H9 (cell line): ENCODE data around the gene PREX1. TPM values are rescaled to one million over a fixed set of nuclear protein-coding genes. Genes with fewer than 3 reads are reported as not detected.

Experiments used
- DNase-seq: peaks from one replicate; pipeline ENCODE4 v3.0.0-alpha.2; 2017
- H2AFZ ChIP-seq: one replicate; pipeline ENCODE4 v1.6.1; 2013; ENCODE audit warnings: mild to moderate bottlenecking, low read length, control low read depth, moderate library complexity
- H2AK5ac ChIP-seq: 2 replicates; pipeline ENCODE4 v1.6.1; 2013; ENCODE audit warnings: low read length, control low read depth, mixed read lengths; ENCODE audit not compliant: insufficient read length
- H2BK120ac ChIP-seq: one replicate; pipeline ENCODE4 v1.6.1; 2013; ENCODE audit warnings: low read depth, mild to moderate bottlenecking, low read length, control low read depth, inconsistent platforms; ENCODE audit not compliant: poor library complexity, severe bottlenecking
- H2BK12ac ChIP-seq: 2 replicates; pipeline ENCODE4 v1.6.1; 2013; ENCODE audit warnings: low read length, control low read depth, mixed read lengths, low read depth; ENCODE audit not compliant: insufficient read length
- H2BK15ac ChIP-seq: 2 replicates; pipeline ENCODE4 v1.6.1; 2013; ENCODE audit warnings: low read depth, low read length, control low read depth
- H2BK20ac ChIP-seq: one replicate; pipeline ENCODE4 v1.6.1; 2013; ENCODE audit warnings: low read depth, mild to moderate bottlenecking, low read length, control low read depth, inconsistent platforms; ENCODE audit not compliant: poor library complexity, severe bottlenecking
- H2BK5ac ChIP-seq: 2 replicates; pipeline ENCODE4 v1.6.1; 2013; ENCODE audit warnings: low read length, control low read depth, mixed read lengths; ENCODE audit not compliant: insufficient read length
- H3K14ac ChIP-seq: 2 replicates; pipeline ENCODE4 v1.6.1; 2013; ENCODE audit warnings: low read length, control low read depth; ENCODE audit not compliant: insufficient read depth
- H3K18ac ChIP-seq: 2 replicates; pipeline ENCODE4 v1.6.1; 2013; ENCODE audit warnings: low read depth, mild to moderate bottlenecking, mixed read lengths, low read length, control low read depth; ENCODE audit not compliant: insufficient read length
- H3K23ac ChIP-seq: 2 replicates; pipeline ENCODE4 v1.6.1; 2013; ENCODE audit warnings: low read length, control low read depth, mixed read lengths, low read depth; ENCODE audit not compliant: insufficient read length
- H3K23me2 ChIP-seq: 2 replicates; pipeline ENCODE4 v1.6.1; 2013; ENCODE audit warnings: low read depth, mild to moderate bottlenecking, mixed read lengths, low read length, control low read depth; ENCODE audit not compliant: insufficient read length, poor library complexity, severe bottlenecking
- H3K27ac ChIP-seq: 2 replicates; pipeline ENCODE4 v1.5.1; 2013; ENCODE audit warnings: low read length, control low read depth, mixed read lengths, low read depth; ENCODE audit not compliant: insufficient read length
- H3K27me3 ChIP-seq: 2 replicates; pipeline ENCODE4 v1.6.1; 2013; ENCODE audit warnings: low read length, control low read depth, inconsistent platforms; ENCODE audit not compliant: insufficient read depth
- H3K4ac ChIP-seq: 2 replicates; pipeline ENCODE4 v1.6.1; 2013; ENCODE audit warnings: low read depth, mild to moderate bottlenecking, control low read depth, inconsistent platforms, low read length, moderate library complexity
- H3K4me1 ChIP-seq: 2 replicates; pipeline ENCODE4 v1.6.1; 2013; ENCODE audit warnings: low read length, control low read depth, inconsistent platforms; ENCODE audit not compliant: insufficient read depth
- H3K4me2 ChIP-seq: 2 replicates; pipeline ENCODE4 v1.6.1; 2013; ENCODE audit warnings: low read length, control low read depth, mixed read lengths; ENCODE audit not compliant: insufficient read length, insufficient read depth
- H3K56ac ChIP-seq: 2 replicates; pipeline ENCODE4 v1.6.1; 2013; ENCODE audit warnings: low read depth, mild to moderate bottlenecking, mixed read lengths, low read length, control low read depth; ENCODE audit not compliant: insufficient read length
- H3K79me1 ChIP-seq: 2 replicates; pipeline ENCODE4 v1.6.1; 2013; ENCODE audit warnings: low read depth, mild to moderate bottlenecking, moderate library complexity, low read length, control low read depth, inconsistent platforms; ENCODE audit not compliant: insufficient read depth, poor library complexity, severe bottlenecking
- H3K79me2 ChIP-seq: 2 replicates; pipeline ENCODE4 v1.6.1; 2013; ENCODE audit warnings: low read length, control low read depth, inconsistent platforms; ENCODE audit not compliant: insufficient read depth
- H3K9ac ChIP-seq: 2 replicates; pipeline ENCODE4 v1.6.1; 2013; ENCODE audit warnings: low read length, control low read depth, mixed read lengths; ENCODE audit not compliant: insufficient read length; ENCODE audit errors: extremely low read depth
- H3K9me3 ChIP-seq: one replicate; pipeline ENCODE4 v1.6.1; 2013; ENCODE audit warnings: low read depth, low read length, inconsistent platforms; ENCODE audit not compliant: control insufficient read depth
- H3T11ph ChIP-seq: one replicate; pipeline ENCODE4 v1.6.1; 2013; ENCODE audit warnings: mild to moderate bottlenecking, low read length, control low read depth, inconsistent platforms
- H4K20me1 ChIP-seq: one replicate; pipeline ENCODE4 v1.6.1; 2013; ENCODE audit not compliant: control insufficient read depth, insufficient read length, insufficient read depth
- H4K5ac ChIP-seq: 2 replicates; pipeline ENCODE4 v1.6.1; 2013; ENCODE audit warnings: low read depth, mild to moderate bottlenecking, mixed read lengths, low read length, control low read depth; ENCODE audit not compliant: insufficient read length
- H4K8ac ChIP-seq: replicated peaks from 2 replicates; pipeline ENCODE4 v1.6.1; 2013; ENCODE audit warnings: low read length, control low read depth, mixed read lengths, low read depth; ENCODE audit not compliant: insufficient read length
- H4K91ac ChIP-seq: 2 replicates; pipeline ENCODE4 v1.6.1; 2013; ENCODE audit warnings: low read depth, mild to moderate bottlenecking, moderate library complexity, mixed read lengths, low read length, control low read depth; ENCODE audit not compliant: insufficient read length
- H3K27ac Mint-ChIP-seq, 3 experiments: 2 replicates in 2 of 3; 3 replicates in 1 of 3; pipeline ENCODE4 v1.8.0; 2020 to 2021; ENCODE audit warnings: mixed read lengths in 3 of 3, mild to moderate bottlenecking in 1 of 3, moderate library complexity in 1 of 3
- H3K27me3 Mint-ChIP-seq: 2 replicates; pipeline ENCODE4 v1.8.0; 2021; ENCODE audit warnings: low read depth, mild to moderate bottlenecking, moderate library complexity, mixed read lengths
- H3K36me3 Mint-ChIP-seq, 3 experiments: 2 replicates in 2 of 3; 3 replicates in 1 of 3; pipeline ENCODE4 v1.8.0; 2020 to 2021; ENCODE audit warnings: low read depth in 3 of 3, mixed read lengths in 3 of 3; ENCODE audit not compliant: insufficient read depth in 1 of 3
- H3K4me1 Mint-ChIP-seq, 2 experiments: 2 replicates each; pipeline ENCODE4 v1.8.0; 2020; ENCODE audit warnings: mixed read lengths in 2 of 2
- H3K4me3 Mint-ChIP-seq, 2 experiments: 2 replicates in 1 of 2; 3 replicates in 1 of 2; pipeline ENCODE4 v1.8.0; 2020 to 2021; ENCODE audit warnings: mild to moderate bottlenecking in 2 of 2, mixed read lengths in 2 of 2, moderate library complexity in 1 of 2
- H3K9me3 Mint-ChIP-seq, 2 experiments: 2 replicates in 1 of 2; 3 replicates in 1 of 2; pipeline ENCODE4 v1.8.0; 2020; ENCODE audit warnings: mild to moderate bottlenecking in 2 of 2, mixed read lengths in 2 of 2, moderate library complexity in 1 of 2
- CTCF ChIP-seq: fragments of 200-600 bp; sonication (generic); conservative IDR thresholded peaks from 3 replicates; pipeline ENCODE4 v1.8.0; 2021; ENCODE audit warnings: antibody characterized with exemption, mild to moderate bottlenecking
- WGBS: extraction: QIAGEN DNeasy Blood & Tissue Kit; methylation state at CpG from one replicate; pipeline ENCODE4 v1.1.7; 2013; ENCODE audit warnings: missing lambda C conversion rate, low lambda C conversion rate, mixed read lengths; ENCODE audit not compliant: insufficient read length; ENCODE audit errors: extremely low coverage; 5-methylcytosine and 5-hydroxymethylcytosine counted together
- total RNA-seq: library from RNA; stranded (reverse); gene quantifications from 2 replicates; pipeline ENCODE4 v1.2.1, GENCODE V29; 2021

PREX1 gene
- total RNA-seq, 1 experiment from 2014 or later, result 6.6 TPM

- no peak overlapping the region for H3K56ac ChIP-seq
- H3K4ac ChIP-seq, result no peak overlapping the region
- H3K27ac Mint-ChIP-seq, result no peak overlapping the region
- no peak overlapping the region for H2AK5ac ChIP-seq
- no peaks in the 10 kb centered on the region for H3K79me1 ChIP-seq
- H3K4me1 ChIP-seq, result no peaks in the 10 kb centered on the region
- no peak overlapping the region for H3K4me3 Mint-ChIP-seq
- H3K18ac ChIP-seq, result no peak overlapping the region
- H2AFZ ChIP-seq, result no peak overlapping the region
- H2BK120ac ChIP-seq, result no peak overlapping the region
- H3K9ac ChIP-seq, result no peak overlapping the region
- no peak overlapping the region for H4K5ac ChIP-seq
- no peak overlapping the region for H2BK5ac ChIP-seq
- H2BK12ac ChIP-seq, result no peak overlapping the region
- H2BK15ac ChIP-seq, result no peak overlapping the region
- no peaks in the 10 kb centered on the region for H3K27me3 Mint-ChIP-seq
- H4K91ac ChIP-seq, result no peak overlapping the region
- H4K20me1 ChIP-seq, result peaks cover 2% of the 10 kb centered on the region
- peaks cover 6 to 13% (median 12%) of the 10 kb centered on the region in 3 experiments; a peak in 6 of 7 replicates for H3K36me3 Mint-ChIP-seq
- H3K4me1 Mint-ChIP-seq, result no peaks in the 10 kb centered on the region
- no peaks in the 10 kb centered on the region for H3K23me2 ChIP-seq
- no peaks in the 10 kb centered on the region for H3K9me3 Mint-ChIP-seq
- DNase-seq, result no peak
- H3T11ph ChIP-seq, result no peak overlapping the region
- no peak overlapping the region for H3K27ac ChIP-seq
- no peaks in the 10 kb centered on the region for H3K79me2 ChIP-seq
- no peak overlapping the region for H4K8ac ChIP-seq
- H2BK20ac ChIP-seq, result no peak overlapping the region
- no peaks in the 10 kb centered on the region for H3K27me3 ChIP-seq
- no peaks in the 10 kb centered on the region for H3K9me3 ChIP-seq
- WGBS, result no CpG with 5 or more reads among the region's 9 CpGs
- no peak overlapping the region for H3K4me2 ChIP-seq
- no peak overlapping the region for H3K14ac ChIP-seq
- TF ChIP-seq CTCF, result no peak
- H3K23ac ChIP-seq, result no peak overlapping the region
These were observed 177.9 kb downstream of the PREX1 start for GRCh38 chr20:48649868-48650267.
